Measurements from ENCODE around the gene TRMT13.

Gene TRMT13

GRCh38 chr1:100130552-100131077 lies 2.3 kb upstream of the TRMT13 start:
- peaks cover 7% of the 10 kb centered on the region for H3K36me3 Mint-ChIP-seq (ENCODE audit: low read depth)
- peaks cover 35% of the 10 kb centered on the region for H3K4me1 Mint-ChIP-seq
- H3K27ac Mint-ChIP-seq = no peak overlapping the region
- no peak overlapping the region for H3K4me3 Mint-ChIP-seq
- H3K27me3 Mint-ChIP-seq (ENCODE audit: low read depth, poor library complexity) = no peaks in the 10 kb centered on the region
- no peak for DNase-seq
- no peaks in the 10 kb centered on the region for H3K9me3 Mint-ChIP-seq
- TF ChIP-seq CTCF (IDR thresholded peaks at IDR 0.05) = no peak

GRCh38 chr1:100131623-100132022 lies 1.3 kb upstream of the TRMT13 start:
- peak overlapping the region; percentile 100 for H3K4me3 Mint-ChIP-seq
- no peaks in the 10 kb centered on the region for H3K27me3 Mint-ChIP-seq (ENCODE audit: low read depth, poor library complexity)
- no peaks in the 10 kb centered on the region for H3K36me3 Mint-ChIP-seq (ENCODE audit: low read depth)
- no peak for DNase-seq
- H3K27ac Mint-ChIP-seq = no peak overlapping the region
- peaks cover 35% of the 10 kb centered on the region for H3K4me1 Mint-ChIP-seq
- TF ChIP-seq CTCF (IDR thresholded peaks at IDR 0.05) = no peak
- no peaks in the 10 kb centered on the region for H3K9me3 Mint-ChIP-seq

GRCh38 chr1:100134872-100135271 lies 1.9 kb downstream of the TRMT13 start:
- peak overlapping the region; percentile 100 for H3K4me3 Mint-ChIP-seq
- DNase-seq = no peak
- H3K9me3 Mint-ChIP-seq = no peaks in the 10 kb centered on the region
- no peak overlapping the region for H3K27ac Mint-ChIP-seq
- H3K27me3 Mint-ChIP-seq (ENCODE audit: low read depth, poor library complexity) = no peaks in the 10 kb centered on the region
- no peak for TF ChIP-seq CTCF (IDR thresholded peaks at IDR 0.05)
- H3K4me1 Mint-ChIP-seq = peaks cover 35% of the 10 kb centered on the region
- peaks cover 16% of the 10 kb centered on the region for H3K36me3 Mint-ChIP-seq (ENCODE audit: low read depth)

- H3K4me3 Mint-ChIP-seq = no peak overlapping the region
- peaks cover 22% of the 10 kb centered on the region for H3K4me1 Mint-ChIP-seq
- DNase-seq = no peak
- no peak for TF ChIP-seq CTCF (IDR thresholded peaks at IDR 0.05)
- peaks cover 35% of the 10 kb centered on the region for H3K36me3 Mint-ChIP-seq (ENCODE audit: low read depth)
- H3K27ac Mint-ChIP-seq = no peak overlapping the region
- no peaks in the 10 kb centered on the region for H3K27me3 Mint-ChIP-seq (ENCODE audit: low read depth, poor library complexity)
- H3K9me3 Mint-ChIP-seq = no peaks in the 10 kb centered on the region
Measured at GRCh38 chr1:100137602-100138001, 4.6 kb downstream of the TRMT13 start.

- Mint-ChIP-seq H3K4me3 (no peak overlapping the region), H3K4me1 (no peaks in the 10 kb centered on the region), H3K9me3 (no peaks in the 10 kb centered on the region), H3K27me3 (ENCODE audit: low read depth, poor library complexity) (no peaks in the 10 kb centered on the region), H3K27ac (no peak overlapping the region), H3K36me3 (ENCODE audit: low read depth) (peaks cover 63% of the 10 kb centered on the region)
- no peak for DNase-seq
- TF ChIP-seq CTCF (IDR thresholded peaks at IDR 0.05) = no peak
Measured at GRCh38 chr1:100141192-100141591, 8.2 kb downstream of the TRMT13 start.

- no peak for DNase-seq
- TF ChIP-seq CTCF (IDR thresholded peaks at IDR 0.05) = no peak
- H3K4me3 Mint-ChIP-seq = no peak overlapping the region
- no peaks in the 10 kb centered on the region for H3K4me1 Mint-ChIP-seq
- peaks cover 66% of the 10 kb centered on the region for H3K36me3 Mint-ChIP-seq (ENCODE audit: low read depth)
- H3K27me3 Mint-ChIP-seq (ENCODE audit: low read depth, poor library complexity) = no peaks in the 10 kb centered on the region
- no peaks in the 10 kb centered on the region for H3K9me3 Mint-ChIP-seq
- H3K27ac Mint-ChIP-seq = no peak overlapping the region
Measured at GRCh38 chr1:100142343-100142742, 9.4 kb downstream of the TRMT13 start.
